Thoracic aorta endothelial cell (primary cell): ENCODE results near the gene SOHLH1. TPM values are rescaled to one million over a fixed set of nuclear protein-coding genes. Genes with fewer than 3 reads are reported as not detected.

Experiments used
- total RNA-seq: library from RNA; depleted of rRNA; stranded (reverse); fragments of >200 nt; gene quantifications from 2 replicates; pipeline ENCODE4 v1.2.3, GENCODE V29; 2012

Gene SOHLH1
- not detected in 2 replicates for total RNA-seq

GRCh38 chr9:135699440-135699839 lies at the start of gene SOHLH1:
Gene SOHLH1, minus strand, starts transcription at chr9:135699481. Its CDS starts 14 bp downstream, at chr9:135699467.

GRCh38 chr9:135701959-135702721 lies 2.9 kb upstream of the SOHLH1 start, which contains the start of gene KCNT1:
Gene KCNT1, plus strand, starts transcription at chr9:135702185. Its CDS starts 74 bp downstream, at chr9:135702259.

GRCh38 chr9:135662758-135663450 lies 36.4 kb downstream of the SOHLH1 start, which contains the start of gene LCN9:
Gene LCN9, plus strand, starts transcription at chr9:135663309. Its CDS starts 13 bp downstream, at chr9:135663322.

Other genes starting within 250 kb of the SOHLH1 start
- gene PPP1R26, start 219.7 kb downstream of the SOHLH1 start, total RNA-seq = 9.8 and 16.5 TPM in 2 replicates
- gene MRPS2, start 198.8 kb downstream of the SOHLH1 start, total RNA-seq = 30.5 and 39.3 TPM in 2 replicates
- gene LCN1, start 178.0 kb downstream of the SOHLH1 start, total RNA-seq = not detected in 2 replicates
- gene OBP2A, start 153.4 kb downstream of the SOHLH1 start, total RNA-seq = not detected in 2 replicates
- gene PAEP, start 137.7 kb downstream of the SOHLH1 start, total RNA-seq = not detected in 2 replicates
- not detected in 2 replicates for gene GLT6D1, start 59.9 kb downstream of the SOHLH1 start, total RNA-seq
- gene LCN9, start 36.2 kb downstream of the SOHLH1 start, total RNA-seq = not detected in 2 replicates
- not detected in 2 replicates for gene KCNT1, start 2.7 kb upstream of the SOHLH1 start, total RNA-seq
- gene CAMSAP1, start 208.1 kb upstream of the SOHLH1 start, total RNA-seq = 28.9 and 32.6 TPM in 2 replicates